Endothelial cell of umbilical vein (primary cell): ENCODE results near the gene ZMAT3. TPM values are rescaled to one million over a fixed set of nuclear protein-coding genes. Genes with fewer than 3 reads are reported as not detected.

ENCODE experiments used
- BruUV-seq: library from RNA; stranded (reverse); fragments of 400-500 nt; replicated peaks from 2 replicates; lab custom pipeline; 2021; lab: Mats Ljungman, UMichigan
- CTCF ChIA-PET: fragments of 300-600, 350-600 bp; sonication (Branson Sonifier 250); formaldehyde crosslinking; loops from one replicate; lab custom pipeline; 2021; ENCODE audit warnings: antibody characterized with exemption, inconsistent platforms; lab: Charles Lee
- POLR2A ChIA-PET: fragments of 300-600, 350-600 bp; sonication (Branson Sonifier 250); formaldehyde crosslinking; loops from one replicate; lab custom pipeline; 2021; ENCODE audit warnings: antibody characterized with exemption, inconsistent platforms; lab: Charles Lee
- DNase-seq: peaks from one replicate; pipeline ENCODE4 v3.0.0-alpha.2; 2011; ENCODE audit warnings: low read depth, low spot score
- FAIRE-seq: peaks from 2 replicates; lab custom pipeline; 2011; peaks lifted over from hg19 to GRCh38; lab: Jason Lieb, UNC
- H2AFZ ChIP-seq: 2 replicates; pipeline ENCODE4 v1.6.0; 2012; ENCODE audit warnings: low read depth, low read length, control low read depth, inconsistent platforms
- H3K27ac ChIP-seq: 2 replicates; pipeline ENCODE4 v1.5.1; 2011; ENCODE audit warnings: low read depth, mild to moderate bottlenecking, control low read depth, low read length, moderate library complexity; ENCODE audit not compliant: insufficient read depth
- H3K27me3 ChIP-seq, 2 experiments: 2 replicates each; pipeline versions ENCODE4 v1.6.0 to v1.6.1; 2011; ENCODE audit warnings: low read length in 2 of 2, mixed read lengths in 1 of 2; ENCODE audit not compliant: control insufficient read depth in 2 of 2, insufficient read depth in 2 of 2
- H3K36me3 ChIP-seq, 2 experiments: 2 replicates in 1 of 2; 3 replicates in 1 of 2; pipeline ENCODE4 v1.5.1; 2011; ENCODE audit warnings: low read length in 2 of 2, mild to moderate bottlenecking in 1 of 2, moderate library complexity in 1 of 2; ENCODE audit not compliant: control insufficient read depth in 2 of 2, insufficient read depth in 2 of 2; ENCODE audit errors: extremely low read depth in 1 of 2
- H3K4me1 ChIP-seq: 3 replicates; pipeline ENCODE4 v1.5.1; 2011; ENCODE audit warnings: mild to moderate bottlenecking, low read length; ENCODE audit not compliant: control insufficient read depth, insufficient read depth; ENCODE audit errors: extremely low read depth
- H3K4me2 ChIP-seq: 2 replicates; pipeline ENCODE4 v1.6.1; 2011; ENCODE audit warnings: low read length, control low read depth, mixed read lengths; ENCODE audit not compliant: insufficient read depth
- H3K4me3 ChIP-seq, 3 experiments: fragments of 200-600 bp in 1 of 3; sonication (generic), shearing (Covaris generic) in 1 of 3; replicated peaks in 1 of 3; 2 replicates each; pipeline ENCODE4 v1.5.1; 2011 to 2016; ENCODE audit warnings: control low read depth in 3 of 3, low read length in 3 of 3, mild to moderate bottlenecking in 2 of 3, inconsistent platforms in 1 of 3, low read depth in 1 of 3, moderate library complexity in 1 of 3; ENCODE audit not compliant: insufficient read depth in 1 of 3
- H3K79me2 ChIP-seq: 2 replicates; pipeline ENCODE4 v1.6.0; 2012; ENCODE audit warnings: low read length, inconsistent platforms; ENCODE audit not compliant: control insufficient read depth, insufficient read depth
- H3K9ac ChIP-seq: replicated peaks from 2 replicates; pipeline ENCODE3; 2011; ENCODE audit warnings: low read length, control low read depth; ENCODE audit not compliant: insufficient read depth; ENCODE audit errors: extremely low read depth
- H3K9me1 ChIP-seq: replicated peaks from 3 replicates; pipeline ENCODE4 v1.6.0; 2011; ENCODE audit warnings: mild to moderate bottlenecking, low read length; ENCODE audit not compliant: control insufficient read depth, insufficient read depth; ENCODE audit errors: extremely low read depth
- H3K9me3 ChIP-seq: replicated peaks from 2 replicates; pipeline ENCODE4 v1.5.1; 2012; ENCODE audit warnings: low read length, inconsistent platforms; ENCODE audit not compliant: control insufficient read depth, insufficient read depth
- H4K20me1 ChIP-seq: replicated peaks from 2 replicates; pipeline ENCODE3; 2011; ENCODE audit warnings: mild to moderate bottlenecking, low read length; ENCODE audit not compliant: control insufficient read depth, insufficient read depth; ENCODE audit errors: extremely low read depth
- CTCF ChIP-seq, 2 donors: IDR thresholded peaks; 1 replicate in 1 of 2; 2 replicates in 1 of 2; pipeline ENCODE4 v1.5.1; 2011; ENCODE audit warnings: low read length in 2 of 2, mild to moderate bottlenecking in 2 of 2, moderate library complexity in 2 of 2, control low read depth in 1 of 2, inconsistent platforms in 1 of 2, low read depth in 1 of 2; ENCODE audit not compliant: insufficient read depth in 1 of 2; ENCODE audit errors: extremely low read depth in 1 of 2
- EZH2 ChIP-seq: IDR thresholded peaks from 2 replicates; pipeline ENCODE4 v1.6.1; 2012; ENCODE audit warnings: borderline replicate concordance, low read depth, mild to moderate bottlenecking, moderate library complexity, low read length, inconsistent platforms; ENCODE audit not compliant: severe bottlenecking
- FOS ChIP-seq: IDR thresholded peaks from 2 replicates; pipeline ENCODE4 v1.6.1; 2011; ENCODE audit warnings: mild to moderate bottlenecking, low read length, moderate library complexity, borderline replicate concordance; ENCODE audit not compliant: insufficient read depth
- GATA2 ChIP-seq: IDR thresholded peaks from 2 replicates; pipeline ENCODE4 v1.7.0; 2011; ENCODE audit warnings: low read depth, mild to moderate bottlenecking, moderate library complexity, mixed read lengths, low read length; ENCODE audit not compliant: insufficient read length, insufficient read depth
- JUN ChIP-seq: IDR thresholded peaks from 2 replicates; pipeline ENCODE4 v1.6.1; 2011; ENCODE audit warnings: borderline replicate concordance, low read depth; ENCODE audit not compliant: insufficient read length, insufficient read depth
- MAX ChIP-seq: IDR thresholded peaks from 2 replicates; pipeline ENCODE4 v1.6.1; 2011; ENCODE audit not compliant: insufficient read depth, insufficient read length
- MYC ChIP-seq: IDR thresholded peaks from one replicate; pipeline ENCODE4 v1.6.1; 2011; ENCODE audit warnings: mild to moderate bottlenecking, low read depth, low read length
- POLR2A ChIP-seq: IDR thresholded peaks from 2 replicates; pipeline ENCODE4 v1.6.1; 2012; ENCODE audit warnings: low read depth, mild to moderate bottlenecking, control low read depth, low read length
- POLR2AphosphoS5 ChIP-seq: IDR thresholded peaks from 2 replicates; pipeline ENCODE4 v1.6.1; 2012; ENCODE audit warnings: low read depth, mild to moderate bottlenecking, control low read depth, low read length, moderate library complexity; ENCODE audit not compliant: insufficient read depth
- dilution Hi-C: fragments of 300-500 bp; cut with MboI; formaldehyde crosslinking; loops from one replicate; pipeline ENCODE4 v1.15.0; 2019; ENCODE audit warnings: low sequenced_read_pairs; ENCODE audit not compliant: extremely low pct_ligation_motif_present
- intact Hi-C: fragments of 100-400 bp; cut with micrococcal nuclease; formaldehyde crosslinking; loops from one replicate; pipeline ENCODE4 v1.10.0; 2022
- polyA plus RNA-seq, 4 experiments: library from polyadenylated mRNA; depleted of rRNA in 3 of 4; stranded (reverse) in 3 of 4; unstranded in 1 of 4; fragments of >200 nt; gene quantifications; 2 replicates each; pipeline versions ENCODE4 v1.2.1 to v1.2.3, GENCODE V29; 2011 to 2012; ENCODE audit warnings: missing spikeins in 1 of 4
- total RNA-seq: library from RNA; stranded (reverse); gene quantifications from 2 replicates; pipeline ENCODE4 v1.2.3, GENCODE V29; 2021

The ZMAT3 gene
- total and polyA plus RNA-seq, 2 donors (not counting 3 experiments of a cell fraction or from before 2014, with no cell fraction given): 13.2 to 33.1 TPM

DNA sequence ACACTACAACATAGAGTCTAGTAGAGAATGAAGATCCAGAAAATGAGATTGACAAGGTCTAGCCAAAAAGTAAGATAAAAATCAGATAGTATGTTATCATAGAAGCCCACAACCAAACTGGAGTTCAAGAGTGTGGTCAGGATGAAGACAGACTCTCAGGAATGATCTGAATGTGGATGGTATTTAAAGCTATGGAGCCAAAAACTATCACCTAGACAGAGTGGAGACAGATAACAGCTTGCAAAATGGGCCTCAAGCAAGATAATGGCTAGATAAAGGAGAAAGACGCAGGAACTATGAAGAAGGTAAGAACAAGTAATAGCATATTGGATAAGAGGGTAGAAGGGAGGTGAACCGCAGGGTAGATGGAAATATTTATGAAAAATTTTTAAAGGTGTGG is 35.4 kb downstream of the ZMAT3 start:
- Histone ChIP-seq H3K4me3 (no peak overlapping the region), H4K20me1 (no peaks in the 10 kb centered on the region), H3K9me1 (no peaks in the 10 kb centered on the region), H3K9me3 (no peaks in the 10 kb centered on the region), H3K4me2 (no peak overlapping the region), H3K4me1 (no peaks in the 10 kb centered on the region), H3K27me3 (no peaks in the 10 kb centered on the region), H2AFZ (no peak overlapping the region), H3K27ac (no peak overlapping the region), H3K9ac (no peak overlapping the region), H3K79me2 (peaks cover 69% of the 10 kb centered on the region), H3K36me3 (no peaks in the 10 kb centered on the region)
- FAIRE-seq (no peak), DNase-seq (no peak)
- dilution Hi-C loops (no loop called here), intact Hi-C loops (no loop called here)
- ChIA-PET POLR2A (no interaction called here), CTCF (no interaction called here)
- TF ChIP-seq EZH2 (no peak), CTCF (IDR thresholded peaks at IDR 0.05; ENCODE audit: extremely low read depth in 1 of 2, insufficient read depth in 1 of 2, low read depth in 1 of 2, low read length in 2 of 2) (no peak), POLR2AphosphoS5 (no peak), POLR2A (no peak), MYC (no peak), MAX (no peak), FOS (no peak), JUN (no peak), GATA2 (no peak)
- no TSS peak for BruUV-seq
